Endothelial cell (in vitro differentiated cells): ENCODE results near the gene TPSAB1. TPM values are rescaled to one million over a fixed set of nuclear protein-coding genes. Genes with fewer than 3 reads are reported as not detected.
A peak's percentile ranks its signal among the peaks of the same experiment; 100 is the strongest.
"Not testable (repeated sequence)": the region's sequence is repeated elsewhere in the genome, so short reads cannot be mapped to it uniquely, and the experiment has no call there.

ENCODE experiments used
- DNase-seq: peaks from one replicate; pipeline ENCODE4 v3.0.0; 2021; ENCODE audit warnings: low spot score
- H3K27ac Mint-ChIP-seq: one replicate; pipeline ENCODE4 v1.8.0; 2021; ENCODE audit warnings: mixed read lengths, inconsistent platforms; ENCODE audit not compliant: unreplicated experiment
- H3K27me3 Mint-ChIP-seq: one replicate; pipeline ENCODE4 v1.8.0; 2021; ENCODE audit warnings: mild to moderate bottlenecking, moderate library complexity, mixed read lengths, inconsistent platforms; ENCODE audit not compliant: unreplicated experiment
- H3K36me3 Mint-ChIP-seq: one replicate; pipeline ENCODE4 v1.8.0; 2021; ENCODE audit warnings: mild to moderate bottlenecking, low read depth, mixed read lengths, inconsistent platforms; ENCODE audit not compliant: unreplicated experiment
- H3K4me1 Mint-ChIP-seq: one replicate; pipeline ENCODE4 v1.8.0; 2021; ENCODE audit warnings: mild to moderate bottlenecking, mixed read lengths, inconsistent platforms; ENCODE audit not compliant: unreplicated experiment
- H3K4me3 Mint-ChIP-seq: one replicate; pipeline ENCODE4 v1.8.0; 2021; ENCODE audit warnings: mild to moderate bottlenecking, mixed read lengths, inconsistent platforms; ENCODE audit not compliant: unreplicated experiment
- H3K9me3 Mint-ChIP-seq: one replicate; pipeline ENCODE4 v1.8.0; 2021; ENCODE audit warnings: mixed read lengths, inconsistent platforms; ENCODE audit not compliant: unreplicated experiment
- CTCF ChIP-seq: fragments of 200-600 bp; sonication (generic); IDR thresholded peaks from one replicate; pipeline ENCODE4 v1.5.0; 2021; ENCODE audit warnings: antibody characterized with exemption; ENCODE audit not compliant: unreplicated experiment
- total RNA-seq: library from RNA; stranded (reverse); fragmentation: NEBNext Ultra II Directional; extraction: Animal tissue kit (Norgen Biotek cat#: 25700); gene quantifications from one replicate; pipeline ENCODE4 v1.2.1, GENCODE V29; 2021; ENCODE audit not compliant: unreplicated experiment

Gene TPSAB1
- total RNA-seq, 1 donor from 2014 or later, result not detected

GRCh38 chr16:1194665-1195392, 45.7 kb upstream of the TPSAB1 start:
- Mint-ChIP-seq H3K36me3 (no peaks in the 10 kb centered on the region), H3K27me3 (peaks cover 3% of the 10 kb centered on the region), H3K4me1 (no peaks in the 10 kb centered on the region), H3K9me3 (no peaks in the 10 kb centered on the region), H3K27ac (no peak overlapping the region), H3K4me3 (no peak overlapping the region)
- peak; percentile 90 for TF ChIP-seq CTCF
- DNase-seq, result peak; percentile 51

- Mint-ChIP-seq H3K9me3 (no peaks in the 10 kb centered on the region), H3K4me1 (no peaks in the 10 kb centered on the region), H3K4me3 (no peak overlapping the region), H3K27ac (no peak overlapping the region), H3K27me3 (peaks cover 3% of the 10 kb centered on the region), H3K36me3 (no peaks in the 10 kb centered on the region)
- no peak for DNase-seq
- TF ChIP-seq CTCF, result no peak
Observed at GRCh38 chr16:1195393-1195666, 45.2 kb upstream of the TPSAB1 start.

- TF ChIP-seq CTCF, result no peak
- DNase-seq, result no peak
Observed at GRCh38 chr16:1196494-1196893, 44.0 kb upstream of the TPSAB1 start.

GRCh38 chr16:1197237-1197866, 43.2 kb upstream of the TPSAB1 start:
- Mint-ChIP-seq H3K4me3 (no peak overlapping the region), H3K27ac (no peak overlapping the region), H3K9me3 (no peaks in the 10 kb centered on the region), H3K36me3 (no peaks in the 10 kb centered on the region), H3K4me1 (no peaks in the 10 kb centered on the region), H3K27me3 (peaks cover 3% of the 10 kb centered on the region)
- no peak for DNase-seq
- no peak for TF ChIP-seq CTCF

More at GRCh38 chr16:1196494-1196893, 44.0 kb upstream of the TPSAB1 start:
- no peak overlapping the region for H3K4me3 Mint-ChIP-seq
- H3K4me1 Mint-ChIP-seq, result no peaks in the 10 kb centered on the region
- H3K9me3 Mint-ChIP-seq, result no peaks in the 10 kb centered on the region
- peaks cover 3% of the 10 kb centered on the region for H3K27me3 Mint-ChIP-seq
- H3K36me3 Mint-ChIP-seq, result no peaks in the 10 kb centered on the region
- H3K27ac Mint-ChIP-seq, result no peak overlapping the region

- Mint-ChIP-seq H3K36me3 (no peaks in the 10 kb centered on the region), H3K27me3 (no peaks in the 10 kb centered on the region), H3K4me3 (no peak overlapping the region), H3K9me3 (no peaks in the 10 kb centered on the region), H3K27ac (no peak overlapping the region), H3K4me1 (no peaks in the 10 kb centered on the region)
- TF ChIP-seq CTCF, result no peak
- DNase-seq, result no peak
Observed at GRCh38 chr16:1198194-1198593, 42.3 kb upstream of the TPSAB1 start.

GRCh38 chr16:1198671-1199346, 41.7 kb upstream of the TPSAB1 start:
- DNase-seq, H3K9me3 Mint-ChIP-seq, H3K36me3 Mint-ChIP-seq, H3K4me1 Mint-ChIP-seq, H3K27ac Mint-ChIP-seq, H3K27me3 Mint-ChIP-seq, H3K4me3 Mint-ChIP-seq: not testable (repeated sequence)
